ENCODE data around the gene GAS2. TPM values are rescaled to one million over a fixed set of nuclear protein-coding genes. Genes with fewer than 3 reads are reported as not detected.

Gene GAS2
- total and polyA plus RNA-seq, 2 of the 4 experiments (the other 2 are of a cell fraction) = 0.51 to 0.90 TPM

DNA sequence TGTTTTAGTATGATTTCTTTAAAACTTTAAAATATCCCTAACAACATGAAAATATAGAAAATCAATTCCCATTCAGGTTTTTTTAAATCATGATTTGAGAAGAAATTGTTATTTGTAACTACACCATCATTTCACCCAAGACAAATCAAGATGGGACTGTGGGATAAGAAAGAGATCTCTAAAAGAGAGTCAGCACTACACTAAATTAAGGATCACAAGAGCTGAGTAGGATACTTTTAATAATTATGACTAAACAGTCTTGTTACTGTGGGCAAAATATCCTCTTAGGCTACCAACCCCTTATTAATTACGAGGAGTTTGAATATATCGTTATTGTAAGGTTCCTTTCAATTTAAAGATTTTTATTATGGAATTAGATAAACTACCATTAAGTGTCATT lies 3.0 kb downstream of the GAS2 start:
- Histone ChIP-seq H3K4me1 (ENCODE audit: control insufficient read depth, insufficient read depth, low read length) (no peaks in the 10 kb centered on the region), H2AK5ac (ENCODE audit: low read depth, low read length) (no peak overlapping the region), H3K23ac (ENCODE audit: low read depth, low read length) (no peak overlapping the region), H3K27me3 (ENCODE audit: control insufficient read depth, insufficient read depth, low read length) (peaks cover 23% of the 10 kb centered on the region), H3K18ac (ENCODE audit: low read depth, low read length) (no peak overlapping the region), H3K9ac (ENCODE audit: low read depth, low read length) (no peak overlapping the region), H3K9me3 (ENCODE audit: control insufficient read depth, insufficient read depth, low read length) (no peaks in the 10 kb centered on the region), H4K20me1 (ENCODE audit: insufficient read depth, low read length) (no peaks in the 10 kb centered on the region), H2BK15ac (ENCODE audit: low read depth, low read length) (no peak overlapping the region), H3K56ac (ENCODE audit: extremely low read depth, insufficient read depth, low read length) (no peak overlapping the region), H3K4ac (ENCODE audit: low read depth, low read length) (no peak overlapping the region), H2BK5ac (ENCODE audit: low read depth, low read length, poor library complexity, severe bottlenecking) (no peak overlapping the region), H2BK20ac (ENCODE audit: low read depth, low read length) (no peak overlapping the region), H3K27ac (ENCODE audit: insufficient read depth, low read length) (no peak overlapping the region), H3K79me1 (ENCODE audit: low read depth in 1 of 2, low read length in 2 of 2) (no peaks in the 10 kb centered on the region), H2AK9ac (replicated peaks; ENCODE audit: low read depth, low read length, poor library complexity) (no peak overlapping the region), H3K36me3 (ENCODE audit: control insufficient read depth, insufficient read depth, low read length) (no peaks in the 10 kb centered on the region), H2BK120ac (ENCODE audit: low read depth, low read length) (no peak overlapping the region), H2AFZ (replicated peaks; ENCODE audit: low read length, poor library complexity) (no peak overlapping the region), H3K4me2 (ENCODE audit: low read depth, low read length) (no peak overlapping the region), H4K91ac (ENCODE audit: insufficient read depth, low read depth, low read length) (no peak overlapping the region), H3K9me1 (ENCODE audit: insufficient read depth, low read length) (no peaks in the 10 kb centered on the region), H3K4me3 (ENCODE audit: insufficient read depth, low read depth, low read length) (no peak overlapping the region), H4K8ac (ENCODE audit: low read depth in 2 of 2, low read length in 2 of 2) (no peak overlapping the region), H4K5ac (ENCODE audit: low read depth, low read length) (no peak overlapping the region), H3K14ac (replicated peaks; ENCODE audit: low read depth, low read length) (no peak overlapping the region)
- no CpG with 5 or more reads among the region's 2 CpGs for WGBS, 2 experiments (ENCODE audit: extremely low coverage in 2 of 2, insufficient read length in 1 of 2)
- ATAC-seq (ENCODE audit: low read depth) (no peak), DNase-seq (no peak)
- intact Hi-C loops (cut with micrococcal nuclease) (no loop called here), dilution Hi-C loops (cut with HindIII; ENCODE audit: low sequenced_read_pairs, unreplicated experiment) (no loop called here), in situ Hi-C loops (cut with MboI; ENCODE audit: low sequenced_read_pairs) (no loop called here)
- CTCF ChIA-PET = no interaction called here
- POLR2A ChIA-PET (ENCODE audit: unreplicated experiment) = no interaction called here
- TF ChIP-seq CHD1 (IDR thresholded peaks at IDR 0.05; ENCODE audit: low read depth, low read length) (no peak), SMC3 (IDR thresholded peaks at IDR 0.05; ENCODE audit: low read depth, low read length) (no peak), FOS (IDR thresholded peaks at IDR 0.05; ENCODE audit: low read depth, low read length) (no peak), CEBPB (IDR thresholded peaks at IDR 0.05; ENCODE audit: low read depth, low read length) (no peak), RFX5 (IDR thresholded peaks at IDR 0.05; ENCODE audit: low read depth, low read length) (no peak), POLR2A (IDR thresholded peaks at IDR 0.05; ENCODE audit: low read depth, low read length) (no peak), RCOR1 (IDR thresholded peaks at IDR 0.05; ENCODE audit: insufficient replicate concordance, low read length) (no peak), MAZ (IDR thresholded peaks at IDR 0.05; ENCODE audit: borderline replicate concordance, low read depth, low read length) (no peak), RAD21 (IDR thresholded peaks at IDR 0.05; ENCODE audit: low read length) (no peak), BHLHE40 (IDR thresholded peaks at IDR 0.05; ENCODE audit: low read depth, low read length) (no peak), MAFK (IDR thresholded peaks at IDR 0.05; ENCODE audit: low read depth, low read length) (no peak)
- TF ChIP-seq, protein P1, sequence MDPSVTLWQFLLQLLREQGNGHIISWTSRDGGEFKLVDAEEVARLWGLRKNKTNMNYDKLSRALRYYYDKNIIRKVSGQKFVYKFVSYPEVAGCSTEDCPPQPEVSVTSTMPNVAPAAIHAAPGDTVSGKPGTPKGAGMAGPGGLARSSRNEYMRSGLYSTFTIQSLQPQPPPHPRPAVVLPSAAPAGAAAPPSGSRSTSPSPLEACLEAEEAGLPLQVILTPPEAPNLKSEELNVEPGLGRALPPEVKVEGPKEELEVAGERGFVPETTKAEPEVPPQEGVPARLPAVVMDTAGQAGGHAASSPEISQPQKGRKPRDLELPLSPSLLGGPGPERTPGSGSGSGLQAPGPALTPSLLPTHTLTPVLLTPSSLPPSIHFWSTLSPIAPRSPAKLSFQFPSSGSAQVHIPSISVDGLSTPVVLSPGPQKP (IDR thresholded peaks at IDR 0.05; ENCODE audit: borderline replicate concordance, low read depth, low read length) = no peak
- TF ChIP-seq, protein P2, sequence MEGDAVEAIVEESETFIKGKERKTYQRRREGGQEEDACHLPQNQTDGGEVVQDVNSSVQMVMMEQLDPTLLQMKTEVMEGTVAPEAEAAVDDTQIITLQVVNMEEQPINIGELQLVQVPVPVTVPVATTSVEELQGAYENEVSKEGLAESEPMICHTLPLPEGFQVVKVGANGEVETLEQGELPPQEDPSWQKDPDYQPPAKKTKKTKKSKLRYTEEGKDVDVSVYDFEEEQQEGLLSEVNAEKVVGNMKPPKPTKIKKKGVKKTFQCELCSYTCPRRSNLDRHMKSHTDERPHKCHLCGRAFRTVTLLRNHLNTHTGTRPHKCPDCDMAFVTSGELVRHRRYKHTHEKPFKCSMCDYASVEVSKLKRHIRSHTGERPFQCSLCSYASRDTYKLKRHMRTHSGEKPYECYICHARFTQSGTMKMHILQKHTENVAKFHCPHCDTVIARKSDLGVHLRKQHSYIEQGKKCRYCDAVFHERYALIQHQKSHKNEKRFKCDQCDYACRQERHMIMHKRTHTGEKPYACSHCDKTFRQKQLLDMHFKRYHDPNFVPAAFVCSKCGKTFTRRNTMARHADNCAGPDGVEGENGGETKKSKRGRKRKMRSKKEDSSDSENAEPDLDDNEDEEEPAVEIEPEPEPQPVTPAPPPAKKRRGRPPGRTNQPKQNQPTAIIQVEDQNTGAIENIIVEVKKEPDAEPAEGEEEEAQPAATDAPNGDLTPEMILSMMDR (conservative IDR thresholded peaks at IDR 0.05; ENCODE audit: low read depth, low read length) = no peak
- TF ChIP-seq, protein P3, sequence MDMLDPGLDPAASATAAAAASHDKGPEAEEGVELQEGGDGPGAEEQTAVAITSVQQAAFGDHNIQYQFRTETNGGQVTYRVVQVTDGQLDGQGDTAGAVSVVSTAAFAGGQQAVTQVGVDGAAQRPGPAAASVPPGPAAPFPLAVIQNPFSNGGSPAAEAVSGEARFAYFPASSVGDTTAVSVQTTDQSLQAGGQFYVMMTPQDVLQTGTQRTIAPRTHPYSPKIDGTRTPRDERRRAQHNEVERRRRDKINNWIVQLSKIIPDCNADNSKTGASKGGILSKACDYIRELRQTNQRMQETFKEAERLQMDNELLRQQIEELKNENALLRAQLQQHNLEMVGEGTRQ (IDR thresholded peaks at IDR 0.05; ENCODE audit: low read depth, low read length) = no peak
- BruUV-seq (replicated peaks) = no TSS peak

All from IMR-90 (cell line).